GM21529 (cell line): ENCODE results near the gene STAT5B.
A peak's percentile ranks its signal among the peaks of the same experiment; 100 is the strongest.
"Not testable (repeated sequence)": the region's sequence is repeated elsewhere in the genome, so short reads cannot be mapped to it uniquely, and the experiment has no call there.

ENCODE experiments used
- ATAC-seq: cut with Tn5 transposase; IDR thresholded peaks from one replicate; pipeline ENCODE4 v1.9.1; 2021; ENCODE audit not compliant: unreplicated experiment

Gene STAT5B

DNA sequence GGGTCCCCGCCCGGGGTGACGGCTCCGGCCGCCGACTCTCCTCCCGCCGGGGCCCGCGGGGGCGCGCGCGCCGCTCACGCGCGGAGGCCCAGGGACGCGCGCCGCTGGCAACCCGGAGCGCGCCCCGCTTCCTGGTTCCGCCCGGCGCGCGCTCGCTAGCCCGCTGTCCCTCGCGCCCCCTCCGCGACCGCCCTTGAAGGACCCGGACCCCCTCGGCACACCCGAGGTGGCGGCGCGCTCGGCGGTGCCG, at the start of gene STAT5B:
TSS of gene STAT5B (minus strand) at position 33 of the 250 bp plus-strand sequence. CDS start 44,264 bp downstream, outside the sequence.
- ATAC-seq = peak; percentile 51

DNA sequence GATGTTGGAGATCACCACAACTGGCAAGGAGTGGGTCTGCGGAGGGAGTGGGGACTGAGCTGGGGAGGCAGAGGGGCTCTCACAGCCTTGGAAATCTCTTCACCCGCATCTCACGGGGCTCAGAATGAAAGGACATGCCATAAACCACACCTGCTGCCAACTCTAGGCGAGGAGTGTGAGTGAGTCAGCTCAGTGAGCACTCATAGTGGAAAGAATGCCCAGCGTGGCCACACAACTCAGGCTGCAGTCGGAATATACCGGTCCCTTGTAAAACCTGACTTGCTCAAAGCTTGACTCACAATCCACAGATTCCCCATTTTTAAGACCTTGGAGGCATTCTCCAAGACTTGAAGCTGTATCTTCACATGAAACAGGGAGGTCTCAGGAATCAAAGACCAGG, 48.8 kb upstream of the STAT5B start:
- no peak for ATAC-seq

DNA sequence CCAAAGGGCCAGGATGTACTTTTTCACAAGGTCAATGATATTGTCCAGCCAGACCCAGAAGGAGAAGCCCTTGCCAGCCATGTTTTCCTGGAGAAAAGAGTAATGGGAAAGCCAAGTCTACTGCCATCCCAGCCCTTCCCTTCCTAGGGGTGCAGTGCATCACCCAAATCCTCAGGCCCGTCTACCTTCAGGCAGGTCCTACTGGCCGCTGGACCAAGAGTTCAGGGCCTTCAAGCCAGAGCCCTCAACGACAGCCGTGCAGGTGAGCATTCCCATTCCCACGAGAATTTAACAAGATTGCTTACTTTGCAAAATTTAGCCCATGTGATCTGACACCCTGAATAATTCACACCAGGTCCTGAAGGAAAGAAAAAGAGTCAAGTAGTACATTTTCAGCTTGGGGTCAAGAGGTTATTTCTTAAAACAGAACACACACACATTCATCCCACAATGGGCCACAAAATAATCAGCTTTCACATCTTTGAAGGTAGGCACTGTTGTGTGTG, 47.1 kb upstream of the STAT5B start:
- ATAC-seq = peak; percentile 15

DNA sequence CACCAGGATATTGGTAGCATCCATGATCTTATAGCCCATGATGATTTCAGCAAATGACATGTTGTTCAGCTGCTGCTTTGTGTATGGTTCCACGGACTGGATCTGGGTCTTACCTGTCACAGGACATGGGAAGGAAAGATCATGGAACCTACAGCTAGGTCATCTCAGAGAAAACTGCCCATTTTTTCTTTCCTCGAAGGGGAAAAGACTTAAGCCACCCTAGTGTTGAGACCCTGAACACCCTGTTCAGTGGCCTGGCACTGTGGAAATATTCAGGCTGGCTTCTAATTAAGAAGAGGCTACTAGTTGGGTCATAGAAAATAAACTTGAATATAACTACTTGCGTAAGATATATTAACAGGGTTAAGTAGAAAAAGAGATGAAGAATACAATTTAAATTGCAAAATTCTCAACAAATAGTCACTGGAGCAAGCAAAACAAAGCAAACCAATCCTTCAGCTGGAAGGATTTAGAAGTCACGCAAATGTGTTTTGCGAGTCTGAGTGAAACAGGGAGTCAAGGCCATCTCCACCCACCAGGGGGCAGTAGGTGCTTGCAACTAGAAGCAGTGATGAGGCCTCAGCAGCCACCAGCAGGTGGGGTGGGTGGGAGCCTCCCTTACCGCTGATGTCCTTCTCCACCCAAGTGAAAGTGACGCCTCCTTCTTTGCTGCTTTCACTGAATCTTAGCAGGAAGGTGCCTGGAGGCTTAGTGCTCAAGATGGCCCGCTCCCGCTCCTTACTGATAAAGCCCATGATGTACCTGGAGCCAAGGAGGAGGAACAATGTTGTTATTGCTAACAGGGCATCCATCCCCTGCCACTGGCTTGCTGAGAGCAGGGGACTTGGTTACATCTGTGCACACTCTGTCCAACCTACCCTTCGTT, 46.4 kb upstream of the STAT5B start:
- ATAC-seq = peak; percentile 67

DNA sequence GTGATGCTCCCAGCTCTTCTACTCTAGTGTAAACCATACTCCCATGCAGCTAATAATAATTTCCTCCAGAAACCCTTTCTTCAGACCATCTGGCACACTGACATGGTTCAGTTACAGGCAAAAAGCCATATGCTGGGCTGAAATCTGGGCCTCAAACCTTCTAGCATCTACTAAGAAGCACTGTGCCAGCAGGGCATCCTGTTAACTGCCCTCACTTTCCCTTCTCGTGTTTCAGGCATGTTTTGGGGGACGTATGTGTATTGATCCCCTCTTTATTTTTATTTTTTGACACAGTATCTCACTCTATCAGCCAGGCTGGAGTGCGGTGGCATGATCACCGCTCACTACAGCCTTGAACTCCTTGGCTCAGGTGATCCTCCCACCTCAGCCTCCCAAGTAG, 45.4 kb upstream of the STAT5B start:
- no peak for ATAC-seq

DNA sequence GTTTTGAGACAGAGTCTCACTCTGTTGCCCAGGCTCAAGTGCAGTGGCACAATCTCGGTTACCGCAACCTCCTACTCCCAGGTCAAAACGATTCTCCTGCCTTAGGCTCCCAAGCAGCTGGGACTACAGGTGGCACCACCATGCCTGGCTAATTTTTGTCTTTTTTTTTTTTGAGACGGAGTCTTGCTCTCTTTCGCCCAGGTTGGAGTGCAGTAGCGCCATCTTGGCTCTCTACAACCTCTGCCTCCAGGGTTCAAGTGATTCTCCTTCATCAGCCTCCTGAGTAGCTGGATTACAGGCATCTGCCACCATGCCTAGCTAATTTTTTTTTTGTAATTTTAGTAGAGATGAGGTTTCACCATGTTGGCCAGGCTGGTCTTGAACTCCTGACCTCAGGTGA, 41.8 kb upstream of the STAT5B start:
- not testable (repeated sequence) for ATAC-seq

DNA sequence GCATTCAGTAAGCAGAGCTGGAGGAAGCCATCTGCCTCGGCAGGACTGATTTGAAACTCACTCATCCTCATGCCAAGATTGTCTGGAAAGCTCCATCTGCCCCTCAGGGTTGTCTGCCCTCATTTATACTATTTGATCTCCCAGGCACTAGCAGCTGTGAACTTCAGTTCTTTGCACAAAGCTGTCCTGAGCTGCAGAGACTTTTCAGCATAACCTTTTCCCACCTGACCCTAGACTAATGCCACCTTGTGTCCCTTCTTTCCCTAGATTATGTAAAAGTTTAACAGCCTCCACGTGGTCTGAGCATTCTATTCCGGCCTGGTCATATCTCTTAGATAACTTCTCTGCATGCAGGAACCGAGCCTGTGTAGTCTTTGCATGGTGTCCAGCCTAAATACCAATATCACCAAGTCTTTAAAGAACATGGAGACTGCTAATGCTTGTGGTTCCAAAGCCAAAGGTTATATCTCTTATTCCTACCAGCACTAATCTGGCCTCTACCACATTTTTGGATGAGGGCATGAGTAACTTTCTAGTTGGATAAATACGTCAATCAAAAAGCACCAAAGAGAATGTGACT, 41.2 kb upstream of the STAT5B start:
- no peak for ATAC-seq

DNA sequence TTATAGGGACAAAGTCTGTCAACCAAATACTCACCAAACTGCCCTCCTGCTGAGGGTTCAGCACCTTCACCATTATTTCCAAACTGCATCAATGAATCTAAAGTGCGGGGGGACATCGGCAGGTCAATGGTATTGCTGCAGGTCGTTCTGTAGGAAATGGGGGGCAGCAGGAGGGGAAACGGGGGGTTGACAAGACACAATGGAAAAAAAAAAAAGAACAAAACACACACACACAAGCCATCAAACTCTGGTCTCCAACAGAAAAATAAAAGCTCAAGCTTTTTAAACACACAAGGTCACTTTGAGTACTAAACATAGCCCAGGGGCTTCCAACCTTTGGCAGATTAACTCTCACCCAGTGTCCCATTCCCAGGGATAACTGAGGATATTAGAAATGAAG, 40.6 kb upstream of the STAT5B start:
- no peak for ATAC-seq

DNA sequence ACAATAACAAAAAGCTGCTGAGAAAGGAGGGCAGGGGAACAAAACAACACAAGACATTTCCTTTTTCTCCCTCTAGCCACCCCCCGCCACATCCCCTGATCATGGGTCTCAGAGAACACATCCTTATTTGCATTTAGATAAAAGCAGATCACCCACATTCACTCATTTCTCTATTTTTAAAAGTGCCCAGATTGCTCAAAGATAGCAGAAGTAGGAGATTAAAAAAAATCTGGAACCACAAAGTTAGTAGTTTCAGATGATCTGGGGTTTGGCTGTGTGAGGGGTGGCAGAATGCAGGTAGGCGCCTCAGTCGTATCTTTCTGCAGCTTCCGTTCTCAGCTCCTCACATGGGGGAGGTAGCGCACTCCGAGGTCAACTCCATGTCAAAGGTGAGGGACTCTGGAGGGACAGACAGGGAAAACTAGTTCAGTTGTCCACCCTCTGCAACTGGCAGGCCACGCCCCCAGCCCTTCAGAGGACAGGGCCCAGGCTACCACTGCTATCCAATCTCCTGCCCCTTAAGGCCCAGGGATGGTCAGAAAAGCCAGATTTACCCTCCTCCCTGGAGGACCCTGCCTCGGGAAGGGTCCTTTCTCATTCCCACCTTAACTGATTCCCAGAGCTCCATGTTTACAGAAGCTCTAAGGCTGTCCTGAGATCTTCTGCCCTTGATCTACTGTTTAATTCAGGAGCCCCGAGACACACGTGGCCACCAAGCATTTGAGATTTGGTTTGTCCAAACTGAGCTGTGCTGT, 39.4 kb upstream of the STAT5B start:
- no peak for ATAC-seq

DNA sequence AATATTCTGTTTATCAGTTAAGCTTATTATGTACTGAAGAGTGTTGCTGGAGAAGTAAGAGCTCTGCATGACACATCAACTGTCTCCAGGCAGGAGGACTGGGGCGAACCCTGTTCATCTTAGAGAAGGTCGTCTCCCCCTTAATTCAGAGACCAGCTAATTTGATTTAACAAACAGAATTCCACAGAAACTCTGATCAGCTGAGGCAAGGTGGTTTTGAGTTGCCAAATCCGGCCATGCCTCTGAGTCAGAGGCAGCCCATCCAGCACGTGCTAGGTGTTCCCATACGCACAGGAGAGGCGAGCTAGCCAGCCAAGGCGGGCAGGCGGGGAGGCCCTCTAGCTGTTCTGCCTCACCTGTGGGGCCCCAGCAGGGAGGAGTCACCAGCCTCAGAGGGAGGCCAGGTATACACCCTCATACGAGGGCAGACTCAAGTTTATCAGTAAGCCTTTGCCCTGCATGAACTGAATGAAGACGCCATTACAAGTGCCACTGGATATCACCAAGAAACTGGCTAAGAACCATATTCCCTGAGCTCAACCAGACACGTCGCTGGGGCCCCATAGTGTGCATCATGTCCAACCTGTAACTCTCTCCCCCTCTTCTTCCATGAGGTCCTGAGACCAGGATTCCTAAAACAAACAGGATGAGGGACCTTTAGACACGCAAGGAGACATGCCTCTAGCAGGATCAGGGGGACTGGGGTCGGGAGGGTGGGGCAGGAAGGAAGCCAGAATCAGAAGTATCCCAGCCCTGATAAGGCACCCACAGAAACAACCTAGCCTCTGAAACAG, 37.8 kb upstream of the STAT5B start:
- no peak for ATAC-seq

DNA sequence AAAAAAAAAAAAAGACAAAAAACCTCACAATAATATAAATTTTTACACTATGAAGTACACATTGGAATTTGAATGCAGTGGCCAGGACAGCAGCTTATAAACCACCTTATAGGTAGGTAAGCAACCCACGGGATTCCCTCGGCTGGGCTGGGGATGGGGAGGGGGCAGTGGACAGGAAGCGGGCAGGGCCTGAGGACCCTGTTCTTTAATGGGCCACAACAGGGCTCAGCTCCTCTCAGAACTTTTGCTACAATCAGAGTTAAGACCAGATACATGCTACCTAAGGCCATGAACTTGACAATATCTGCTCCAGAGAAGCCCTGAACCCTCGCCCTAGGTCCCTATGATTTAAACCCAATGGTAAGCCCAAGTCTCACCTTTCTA, 37.2 kb upstream of the STAT5B start:
- ATAC-seq = no peak

DNA sequence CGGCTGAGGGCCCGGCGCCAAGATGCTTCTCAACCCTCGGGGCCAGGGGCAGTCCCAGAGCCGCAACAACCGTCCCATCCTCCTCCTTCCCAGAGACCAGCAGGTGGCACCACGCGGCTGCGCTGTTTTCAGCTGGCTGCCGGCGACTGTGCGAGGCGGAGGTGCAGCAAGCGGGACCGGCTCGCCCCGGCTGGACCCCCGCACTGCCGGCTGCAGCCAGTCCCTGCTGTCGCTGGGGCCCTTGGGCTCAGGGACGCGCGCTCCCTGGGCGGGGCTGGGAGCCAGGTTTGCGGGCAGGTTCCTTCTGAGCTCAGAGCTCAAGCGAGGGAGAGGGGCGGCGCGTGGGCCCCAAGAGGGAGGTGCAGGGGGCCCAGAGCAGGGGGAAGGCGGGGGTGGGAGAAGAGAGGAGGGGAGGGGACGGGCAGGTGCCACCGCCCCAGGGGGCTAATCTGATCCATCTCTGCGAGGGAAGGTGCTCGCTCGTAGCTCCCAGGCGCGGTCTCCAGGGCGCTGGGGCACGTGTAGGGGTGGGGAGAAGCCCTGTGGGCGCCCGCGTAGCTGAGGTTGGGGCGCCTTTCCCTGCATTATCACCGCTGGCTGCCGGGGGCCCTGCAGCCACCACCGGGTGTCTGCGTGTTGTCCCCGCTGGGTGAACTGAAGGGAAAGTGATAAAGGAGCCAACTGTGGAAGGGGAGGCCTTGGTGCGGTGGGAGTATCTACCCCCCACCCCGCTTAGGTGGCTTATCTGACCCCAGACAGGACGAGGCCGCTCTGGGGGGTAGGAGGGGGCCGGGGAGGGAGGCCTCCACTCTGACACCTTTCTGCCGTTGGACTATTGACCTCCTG, 36.3 kb upstream of the STAT5B start:
- ATAC-seq = peak; percentile 59

DNA sequence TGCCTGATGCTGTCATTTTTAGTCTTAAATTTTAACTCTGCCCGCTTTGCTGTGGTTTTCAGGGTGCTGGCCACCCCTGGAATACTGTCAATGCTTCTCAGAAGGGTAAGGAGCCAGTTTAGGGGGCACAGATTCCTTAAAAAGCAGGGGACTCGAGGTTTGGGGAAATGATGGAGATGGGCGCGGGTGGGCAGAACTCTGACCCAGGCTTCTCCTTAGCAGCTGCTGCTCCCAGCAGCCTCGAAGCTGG, 35.8 kb upstream of the STAT5B start:
- ATAC-seq = no peak

DNA sequence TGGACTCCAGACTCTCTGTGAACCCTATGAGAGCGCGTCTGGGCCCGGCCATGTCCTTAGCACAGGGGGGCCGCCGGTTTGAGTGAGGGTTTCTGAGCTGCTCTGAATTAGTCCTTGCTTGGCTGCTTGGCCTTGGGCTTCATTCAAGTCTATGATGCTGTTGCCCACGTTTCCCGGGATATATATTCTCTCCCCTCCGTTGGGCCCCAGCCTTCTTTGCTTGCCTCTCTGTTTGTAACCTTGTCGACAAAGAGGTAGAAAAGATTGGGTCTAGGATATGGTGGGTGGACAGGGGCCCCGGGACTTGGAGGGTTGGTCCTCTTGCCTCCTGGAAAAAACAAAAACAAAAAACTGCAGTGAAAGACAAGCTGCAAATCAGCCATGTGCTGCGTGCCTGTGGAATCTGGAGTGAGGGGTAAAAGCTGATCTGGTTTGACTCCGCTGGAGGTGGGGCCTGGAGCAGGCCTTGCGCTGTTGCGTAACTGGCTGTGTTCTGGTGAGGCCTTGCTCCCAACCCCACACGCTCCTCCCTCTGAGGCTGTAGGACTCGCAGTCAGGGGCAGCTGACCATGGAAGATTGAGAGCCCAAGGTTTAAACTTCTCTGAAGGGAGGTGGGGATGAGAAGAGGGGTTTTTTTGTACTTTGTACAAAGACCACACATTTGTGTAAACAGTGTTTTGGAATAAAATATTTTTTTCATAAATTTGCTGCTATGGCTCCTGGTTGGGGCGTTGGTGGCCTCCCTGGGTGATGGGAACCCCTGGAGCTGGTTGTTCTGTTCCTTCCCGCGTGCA, 35.2 kb upstream of the STAT5B start:
- no peak for ATAC-seq

DNA sequence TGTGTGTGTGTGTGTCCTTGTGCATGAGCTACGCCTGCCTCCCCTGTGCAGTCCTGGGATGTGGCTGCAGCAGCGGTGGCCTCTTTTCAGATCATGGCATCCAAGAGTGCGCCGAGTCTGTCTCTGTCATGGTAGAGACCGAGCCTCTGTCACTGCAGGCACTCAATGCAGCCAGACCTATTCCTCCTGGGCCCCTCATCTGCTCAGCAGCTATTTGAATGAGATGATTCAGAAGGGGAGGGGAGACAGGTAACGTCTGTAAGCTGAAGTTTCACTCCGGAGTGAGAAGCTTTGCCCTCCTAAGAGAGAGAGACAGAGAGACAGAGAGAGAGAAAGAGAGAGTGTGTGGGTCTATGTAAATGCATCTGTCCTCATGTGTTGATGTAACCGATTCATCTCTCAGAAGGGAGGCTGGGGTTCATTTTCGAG, 34.6 kb upstream of the STAT5B start:
- ATAC-seq = no peak

DNA sequence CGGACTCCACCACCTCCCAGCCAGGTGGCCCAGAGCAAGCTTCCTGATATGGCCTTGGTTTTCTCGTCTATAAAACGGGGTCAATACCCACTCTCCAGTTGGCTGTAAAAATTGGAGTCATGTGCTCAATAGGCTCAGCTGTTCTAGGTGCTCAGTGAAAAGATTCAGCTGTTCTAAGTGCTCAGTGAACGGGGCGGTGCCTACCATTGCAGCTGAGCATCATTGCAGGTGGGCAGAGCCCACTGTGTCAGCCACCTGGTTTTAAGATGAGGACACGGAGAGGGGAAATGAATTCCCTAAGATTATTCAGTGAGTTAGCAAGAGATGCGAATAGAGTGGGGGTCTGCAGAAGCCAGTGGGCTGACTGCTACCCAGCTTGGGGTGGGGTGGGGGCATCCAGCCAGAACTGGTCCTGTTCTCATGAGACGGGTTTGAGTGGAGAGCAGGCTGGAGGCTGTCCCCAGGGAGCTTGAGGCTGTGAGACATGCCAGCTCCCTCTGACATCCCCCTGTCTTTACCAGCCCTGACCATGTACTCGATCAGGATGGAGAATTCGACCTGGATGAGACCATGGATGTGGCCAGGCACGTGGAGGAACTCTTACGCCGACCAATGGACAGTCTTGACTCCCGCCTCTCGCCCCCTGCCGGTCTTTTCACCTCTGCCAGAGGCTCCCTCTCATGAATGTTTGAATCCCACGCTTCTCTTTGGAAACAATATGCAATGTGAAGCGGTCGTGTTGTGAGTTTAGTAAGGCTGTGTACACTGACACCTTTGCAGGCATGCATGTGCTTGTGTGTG, 34.0 kb upstream of the STAT5B start:
- ATAC-seq = no peak

DNA sequence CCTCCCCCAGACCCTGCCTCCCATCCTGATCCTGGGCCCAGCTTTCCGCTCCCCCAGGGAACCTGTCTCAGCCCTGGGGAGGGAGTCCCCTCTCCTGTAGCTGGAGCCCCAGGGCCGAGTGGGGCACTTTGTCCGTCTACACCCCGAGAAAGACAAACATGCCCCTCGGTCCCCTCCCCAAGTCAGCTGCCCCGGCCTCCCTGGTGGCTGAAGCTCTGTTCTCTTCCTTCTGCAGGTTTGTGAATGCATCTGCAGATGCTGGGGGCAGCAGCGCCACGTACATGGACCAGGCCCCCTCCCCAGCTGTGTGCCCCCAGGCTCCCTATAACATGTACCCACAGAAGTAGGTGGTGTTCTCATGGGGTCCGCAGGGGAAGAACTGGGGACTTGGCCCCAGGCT, 33.0 kb upstream of the STAT5B start:
- no peak for ATAC-seq

DNA sequence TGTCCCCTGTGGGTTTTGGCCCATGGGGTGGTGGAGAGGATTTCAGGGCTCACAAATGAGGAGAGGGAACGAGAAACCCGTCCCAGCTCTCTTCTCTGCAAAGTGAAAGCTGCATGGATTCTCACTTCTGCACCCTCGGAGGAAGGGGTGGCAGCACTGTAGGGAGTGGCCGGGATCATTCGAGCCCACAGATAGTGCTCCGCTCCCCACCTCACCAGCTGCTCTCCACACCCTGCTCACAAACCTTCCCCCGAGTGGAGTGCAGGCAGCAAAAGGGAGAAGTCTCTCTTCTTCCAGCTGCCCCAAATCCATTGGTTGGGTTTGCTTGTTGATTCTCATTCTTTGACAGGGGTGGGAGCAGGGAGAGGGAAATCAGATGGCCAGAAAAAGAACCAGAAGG, 32.3 kb upstream of the STAT5B start:
- ATAC-seq = no peak

DNA sequence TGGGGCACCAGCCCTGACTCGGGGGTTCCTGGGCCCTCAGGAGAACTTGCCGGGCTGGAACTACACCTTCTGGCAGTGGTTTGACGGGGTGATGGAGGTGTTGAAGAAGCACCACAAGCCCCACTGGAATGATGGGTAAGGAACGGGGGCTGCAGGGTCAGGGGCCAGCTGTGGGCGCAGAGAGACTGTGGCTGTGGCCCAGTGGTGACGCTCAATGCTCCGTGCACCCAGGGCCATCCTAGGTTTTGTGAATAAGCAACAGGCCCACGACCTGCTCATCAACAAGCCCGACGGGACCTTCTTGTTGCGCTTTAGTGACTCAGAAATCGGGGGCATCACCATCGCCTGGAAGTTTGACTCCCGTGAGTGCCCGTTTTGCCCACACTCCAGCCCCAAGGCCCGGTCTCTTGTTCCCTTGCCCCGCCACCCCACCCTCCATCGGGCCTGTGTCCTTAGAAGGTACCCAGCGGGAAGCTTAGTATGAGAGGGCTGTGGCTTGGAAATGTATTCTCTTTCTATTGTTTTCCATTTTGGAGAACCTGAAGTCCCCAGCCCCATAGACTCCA, 31.3 kb upstream of the STAT5B start:
- ATAC-seq = no peak
